Fibroblast of lung (primary cell): ENCODE results near the gene CLCNKB. TPM values are rescaled to one million over a fixed set of nuclear protein-coding genes. Genes with fewer than 3 reads are reported as not detected.

Experiments
- DNase-seq, 2 donors: peaks; one replicate each; pipeline versions ENCODE4 v3.0.0 to v3.0.0-alpha.2; 2010; ENCODE audit warnings: low read depth in 2 of 2
- H2AFZ ChIP-seq: 2 replicates; pipeline ENCODE4 v1.5.1; 2012; ENCODE audit warnings: low read length, control low read depth, inconsistent platforms
- H3K27ac ChIP-seq: 2 replicates; pipeline ENCODE4 v1.5.1; 2011; ENCODE audit warnings: low read length, control low read depth; ENCODE audit not compliant: insufficient read depth
- H3K27me3 ChIP-seq: 2 replicates; pipeline ENCODE4 v1.5.1; 2011; ENCODE audit warnings: mild to moderate bottlenecking, low read length; ENCODE audit not compliant: control insufficient read depth, insufficient read depth
- H3K36me3 ChIP-seq: 2 replicates; pipeline ENCODE4 v1.5.1; 2011; ENCODE audit warnings: low read length; ENCODE audit not compliant: control insufficient read depth, insufficient read depth
- H3K4me1 ChIP-seq: 2 replicates; pipeline ENCODE4 v1.5.1; 2011; ENCODE audit warnings: low read length; ENCODE audit not compliant: control insufficient read depth, insufficient read depth; ENCODE audit errors: extremely low read depth
- H3K4me2 ChIP-seq: 2 replicates; pipeline ENCODE4 v1.5.1; 2011; ENCODE audit warnings: low read length, control low read depth; ENCODE audit not compliant: insufficient read depth; ENCODE audit errors: extremely low read depth
- H3K4me3 ChIP-seq, 4 experiments: fragments of 200-600 bp in 1 of 4; sonication (generic) in 1 of 4; replicated peaks in 1 of 4; 2 replicates each; pipeline ENCODE4 v1.5.1; 2011 to 2016; ENCODE audit warnings: low read length in 4 of 4, low read depth in 3 of 4, mild to moderate bottlenecking in 3 of 4, control low read depth in 2 of 4, inconsistent platforms in 1 of 4, mixed read lengths in 1 of 4; ENCODE audit not compliant: insufficient read depth in 1 of 4; ENCODE audit errors: control extremely low read depth in 1 of 4
- H3K79me2 ChIP-seq: 2 replicates; pipeline ENCODE4 v1.5.1; 2012; ENCODE audit warnings: mild to moderate bottlenecking, low read length, inconsistent platforms; ENCODE audit not compliant: control insufficient read depth, insufficient read depth
- H3K9ac ChIP-seq: 2 replicates; pipeline ENCODE4 v1.5.1; 2011; ENCODE audit warnings: mild to moderate bottlenecking, low read length, control low read depth; ENCODE audit not compliant: insufficient read depth
- H3K9me3 ChIP-seq: 2 replicates; pipeline ENCODE4 v1.5.1; 2012; ENCODE audit warnings: low read depth, low read length; ENCODE audit not compliant: control insufficient read depth, insufficient read depth
- H4K20me1 ChIP-seq: 2 replicates; pipeline ENCODE4 v1.5.1; 2011; ENCODE audit warnings: low read length; ENCODE audit not compliant: control insufficient read depth, insufficient read depth; ENCODE audit errors: extremely low read depth
- CTCF ChIP-seq, 2 donors: IDR thresholded peaks in 1 of 2; conservative IDR thresholded peaks in 1 of 2; 1 replicate in 1 of 2; 2 replicates in 1 of 2; pipeline ENCODE4 v1.5.1; 2011 to 2012; ENCODE audit warnings: low read length in 2 of 2, control low read depth in 1 of 2, inconsistent platforms in 1 of 2, low read depth in 1 of 2, mild to moderate bottlenecking in 1 of 2
- EZH2 ChIP-seq: IDR thresholded peaks from 2 replicates; pipeline ENCODE4 v1.5.1; 2012; ENCODE audit warnings: low read length, control low read depth, mild to moderate bottlenecking; ENCODE audit errors: missing control alignments
- polyA plus RNA-seq, 2 donors: library from polyadenylated mRNA; depleted of rRNA in 1 of 2; stranded (reverse) in 1 of 2; unstranded in 1 of 2; fragments of >200 nt; gene quantifications; 2 replicates each; pipeline ENCODE4 v1.2.1, GENCODE V29; 2011 to 2012; ENCODE audit warnings: missing spikeins in 1 of 2
- total RNA-seq: library from RNA; depleted of rRNA; stranded (reverse); fragments of >200 nt; gene quantifications from 2 replicates; pipeline ENCODE4 v1.2.1, GENCODE V29; 2014

CLCNKB gene
- total and polyA plus RNA-seq, 2 donors (not counting 1 experiment from before 2014, with no cell fraction given) = 0.09 to 0.33 TPM

- Histone ChIP-seq H4K20me1 (no peaks in the 10 kb centered on the region), H3K36me3 (no peaks in the 10 kb centered on the region), H2AFZ (no peak overlapping the region), H3K4me3 (no peak overlapping the region), H3K9ac (no peak overlapping the region), H3K9me3 (no peaks in the 10 kb centered on the region), H3K4me2 (no peak overlapping the region), H3K79me2 (no peaks in the 10 kb centered on the region), H3K27me3 (no peaks in the 10 kb centered on the region), H3K27ac (no peak overlapping the region), H3K4me1 (peaks cover 3% of the 10 kb centered on the region)
- TF ChIP-seq EZH2 (no peak), CTCF (conservative IDR thresholded peaks at IDR 0.05 in 1 of 2, IDR thresholded peaks at IDR 0.05 in 1 of 2; ENCODE audit: low read depth in 1 of 2, low read length in 2 of 2) (no peak)
- DNase-seq = no peak
Measured at GRCh38 chr1:16007671-16008341, 35.8 kb upstream of the CLCNKB start.

GRCh38 chr1:16009030-16009460 lies 34.5 kb upstream of the CLCNKB start:
- peak; percentile 53 to 70 for DNase-seq
- no peak overlapping the region for H3K27ac ChIP-seq
- H3K27me3 ChIP-seq = no peaks in the 10 kb centered on the region
- TF ChIP-seq EZH2 (no peak), CTCF (conservative IDR thresholded peaks at IDR 0.05 in 1 of 2, IDR thresholded peaks at IDR 0.05 in 1 of 2; ENCODE audit: low read depth in 1 of 2, low read length in 2 of 2) (peak; percentile 94 to 95)
- no peak overlapping the region for H2AFZ ChIP-seq
- H3K9me3 ChIP-seq = no peaks in the 10 kb centered on the region
- H3K36me3 ChIP-seq = no peaks in the 10 kb centered on the region
- H3K4me2 ChIP-seq = no peak overlapping the region
- H3K4me3 ChIP-seq = no peak overlapping the region
- no peaks in the 10 kb centered on the region for H4K20me1 ChIP-seq
- H3K4me1 ChIP-seq = peaks cover 3% of the 10 kb centered on the region
- H3K79me2 ChIP-seq = no peaks in the 10 kb centered on the region
- no peak overlapping the region for H3K9ac ChIP-seq

GRCh38 chr1:16009678-16010077 lies 33.9 kb upstream of the CLCNKB start:
- TF ChIP-seq CTCF (conservative IDR thresholded peaks at IDR 0.05 in 1 of 2, IDR thresholded peaks at IDR 0.05 in 1 of 2; ENCODE audit: low read depth in 1 of 2, low read length in 2 of 2) = no peak
- no peak for TF ChIP-seq EZH2
- no peak overlapping the region for H3K27ac ChIP-seq
- H3K9ac ChIP-seq = no peak overlapping the region
- no peaks in the 10 kb centered on the region for H3K9me3 ChIP-seq
- H3K4me2 ChIP-seq = no peak overlapping the region
- H3K4me1 ChIP-seq = peaks cover 3% of the 10 kb centered on the region
- H3K36me3 ChIP-seq = no peaks in the 10 kb centered on the region
- no peaks in the 10 kb centered on the region for H4K20me1 ChIP-seq
- no peaks in the 10 kb centered on the region for H3K27me3 ChIP-seq
- H2AFZ ChIP-seq = no peak overlapping the region
- DNase-seq = no peak
- no peak overlapping the region for H3K4me3 ChIP-seq
- H3K79me2 ChIP-seq = no peaks in the 10 kb centered on the region
